Esophagus muscularis mucosa (tissue), 3 donors: ENCODE results near the gene NDUFS5.

ENCODE experiments used
- POLR2A ChIP-seq: fragments of 450-650 bp; IDR thresholded peaks from one replicate; pipeline ENCODE4 v1.6.1; 2017; ENCODE audit warnings: antibody characterized with exemption, moderate library complexity, mild to moderate bottlenecking, low read depth
- POLR2AphosphoS5 ChIP-seq, 2 donors: sonication (generic); formaldehyde crosslinking; IDR thresholded peaks; one replicate each; pipeline ENCODE4 v1.6.1; 2017; ENCODE audit warnings: antibody characterized with exemption in 2 of 2
- TF ChIP-seq, protein P1 (sequence below), 3 experiments: fragments of 200-600 bp in 2 of 3; fragments of 450-650 bp in 1 of 3; sonication (generic) in 2 of 3; IDR thresholded peaks; one replicate each; pipeline ENCODE4 v1.5.1; 2017 to 2019; ENCODE audit warnings: antibody characterized with exemption in 3 of 3, mild to moderate bottlenecking in 2 of 3, moderate library complexity in 1 of 3

DNA sequence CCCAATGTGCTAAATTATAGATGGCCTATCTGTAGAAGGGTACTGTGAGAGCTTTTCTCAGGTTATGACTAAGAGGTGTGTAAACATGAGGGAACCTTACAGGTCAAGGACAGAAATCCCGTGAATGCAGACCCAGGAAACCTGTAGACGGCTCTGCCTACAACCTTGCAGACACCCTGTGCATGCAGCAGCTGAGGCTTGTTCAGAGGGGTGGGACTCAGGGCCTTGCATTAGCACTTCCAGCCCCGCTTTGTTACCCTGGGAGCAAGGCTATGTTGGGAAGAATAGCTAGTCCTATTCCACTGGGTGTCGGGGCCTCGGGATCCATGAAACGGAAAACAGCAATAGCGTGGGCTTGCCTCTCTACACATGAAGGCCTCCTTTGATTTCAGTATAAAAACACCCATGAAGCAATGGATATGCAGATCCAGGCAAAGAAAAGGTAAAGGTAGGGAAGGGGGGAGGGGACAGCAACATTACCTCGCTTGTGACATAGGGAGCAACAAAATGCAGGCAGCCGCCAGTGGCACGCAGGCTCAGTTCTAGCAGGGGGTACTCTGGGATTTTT lies 9.5 kb upstream of the NDUFS5 start:
- TF ChIP-seq POLR2A = no peak
- TF ChIP-seq, protein P1, sequence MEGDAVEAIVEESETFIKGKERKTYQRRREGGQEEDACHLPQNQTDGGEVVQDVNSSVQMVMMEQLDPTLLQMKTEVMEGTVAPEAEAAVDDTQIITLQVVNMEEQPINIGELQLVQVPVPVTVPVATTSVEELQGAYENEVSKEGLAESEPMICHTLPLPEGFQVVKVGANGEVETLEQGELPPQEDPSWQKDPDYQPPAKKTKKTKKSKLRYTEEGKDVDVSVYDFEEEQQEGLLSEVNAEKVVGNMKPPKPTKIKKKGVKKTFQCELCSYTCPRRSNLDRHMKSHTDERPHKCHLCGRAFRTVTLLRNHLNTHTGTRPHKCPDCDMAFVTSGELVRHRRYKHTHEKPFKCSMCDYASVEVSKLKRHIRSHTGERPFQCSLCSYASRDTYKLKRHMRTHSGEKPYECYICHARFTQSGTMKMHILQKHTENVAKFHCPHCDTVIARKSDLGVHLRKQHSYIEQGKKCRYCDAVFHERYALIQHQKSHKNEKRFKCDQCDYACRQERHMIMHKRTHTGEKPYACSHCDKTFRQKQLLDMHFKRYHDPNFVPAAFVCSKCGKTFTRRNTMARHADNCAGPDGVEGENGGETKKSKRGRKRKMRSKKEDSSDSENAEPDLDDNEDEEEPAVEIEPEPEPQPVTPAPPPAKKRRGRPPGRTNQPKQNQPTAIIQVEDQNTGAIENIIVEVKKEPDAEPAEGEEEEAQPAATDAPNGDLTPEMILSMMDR (IDR thresholded peaks at IDR 0.05) = no peak
- no peak for TF ChIP-seq POLR2AphosphoS5 (IDR thresholded peaks at IDR 0.05)
